Astrocyte (in vitro differentiated cells and primary cell): ENCODE results near the gene RGPD3. TPM values are rescaled to one million over a fixed set of nuclear protein-coding genes. Genes with fewer than 3 reads are reported as not detected.
"Not testable (repeated sequence)": the region's sequence is repeated elsewhere in the genome, so short reads cannot be mapped to it uniquely, and the experiment has no call there.

Source experiments
- DNase-seq: peaks from one replicate; pipeline ENCODE4 v3.0.0-alpha.2; 2010; ENCODE audit warnings: low read depth
- FAIRE-seq: peaks from 2 replicates; lab custom pipeline; 2011; peaks lifted over from hg19 to GRCh38; lab: Jason Lieb, UNC
- H2AFZ ChIP-seq: 2 replicates; pipeline ENCODE4 v1.6.0; 2012; ENCODE audit warnings: low read depth, low read length, inconsistent platforms
- H3K27ac ChIP-seq: 2 replicates; pipeline ENCODE4 v1.5.1; 2011; ENCODE audit warnings: low read depth, low read length, inconsistent platforms
- H3K27me3 ChIP-seq: 2 replicates; pipeline ENCODE4 v1.6.0; 2011; ENCODE audit warnings: low read length, inconsistent platforms; ENCODE audit not compliant: insufficient read depth
- H3K36me3 ChIP-seq: 2 replicates; pipeline ENCODE4 v1.5.1; 2011; ENCODE audit warnings: low read length, inconsistent platforms; ENCODE audit not compliant: insufficient read depth
- H3K4me1 ChIP-seq: 2 replicates; pipeline ENCODE4 v1.5.1; 2011; ENCODE audit warnings: low read length, inconsistent platforms; ENCODE audit not compliant: insufficient read depth
- H3K4me2 ChIP-seq: 2 replicates; pipeline ENCODE4 v1.6.0; 2012; ENCODE audit warnings: low read length, inconsistent platforms
- H3K4me3 ChIP-seq: 2 replicates; pipeline ENCODE4 v1.5.1; 2011; ENCODE audit warnings: low read depth, mild to moderate bottlenecking, low read length, inconsistent platforms; ENCODE audit not compliant: insufficient read depth
- H3K79me2 ChIP-seq: 2 replicates; pipeline ENCODE4 v1.6.0; 2012; ENCODE audit warnings: mild to moderate bottlenecking, low read length, inconsistent platforms; ENCODE audit not compliant: insufficient read depth
- H3K9ac ChIP-seq: 2 replicates; pipeline ENCODE4 v1.6.0; 2012; ENCODE audit warnings: mild to moderate bottlenecking, low read length, inconsistent platforms
- H3K9me3 ChIP-seq: 2 replicates; pipeline ENCODE4 v1.5.1; 2012; ENCODE audit warnings: low read depth, mild to moderate bottlenecking, low read length, inconsistent platforms; ENCODE audit not compliant: insufficient read depth
- H4K20me1 ChIP-seq: 2 replicates; pipeline ENCODE4 v1.6.0; 2012; ENCODE audit warnings: low read length, inconsistent platforms; ENCODE audit not compliant: insufficient read depth
- H3K27ac Mint-ChIP-seq: one replicate; pipeline ENCODE4 v1.8.0; 2021; ENCODE audit warnings: mild to moderate bottlenecking, mixed read lengths; ENCODE audit not compliant: unreplicated experiment
- H3K27me3 Mint-ChIP-seq: one replicate; pipeline ENCODE4 v1.8.0; 2021; ENCODE audit warnings: low read depth, mixed read lengths; ENCODE audit not compliant: unreplicated experiment
- H3K36me3 Mint-ChIP-seq: one replicate; pipeline ENCODE4 v1.8.0; 2021; ENCODE audit warnings: low read depth, mixed read lengths; ENCODE audit not compliant: unreplicated experiment
- H3K4me1 Mint-ChIP-seq: one replicate; pipeline ENCODE4 v1.8.0; 2021; ENCODE audit warnings: low read depth, mixed read lengths; ENCODE audit not compliant: unreplicated experiment
- H3K4me3 Mint-ChIP-seq: one replicate; pipeline ENCODE4 v1.8.0; 2021; ENCODE audit warnings: mild to moderate bottlenecking, moderate library complexity, mixed read lengths; ENCODE audit not compliant: unreplicated experiment
- H3K9me3 Mint-ChIP-seq: one replicate; pipeline ENCODE4 v1.8.0; 2021; ENCODE audit warnings: mild to moderate bottlenecking, mixed read lengths; ENCODE audit not compliant: unreplicated experiment
- EZH2 ChIP-seq: IDR thresholded peaks from 2 replicates; pipeline ENCODE4 v1.6.1; 2012; ENCODE audit warnings: mild to moderate bottlenecking, low read length, inconsistent platforms; ENCODE audit not compliant: insufficient read depth
- total RNA-seq: library from RNA; stranded (reverse); gene quantifications from 2 replicates; pipeline ENCODE4 v1.2.1, GENCODE V29; 2021
- TF ChIP-seq, protein P1 (sequence below): IDR thresholded peaks from 2 replicates; pipeline ENCODE4 v1.5.1; 2011; ENCODE audit warnings: low read depth, mild to moderate bottlenecking, inconsistent platforms, low read length, moderate library complexity; ENCODE audit not compliant: insufficient read depth

Gene RGPD3
- total RNA-seq, 1 donor from 2014 or later, result 0.16 TPM

DNA sequence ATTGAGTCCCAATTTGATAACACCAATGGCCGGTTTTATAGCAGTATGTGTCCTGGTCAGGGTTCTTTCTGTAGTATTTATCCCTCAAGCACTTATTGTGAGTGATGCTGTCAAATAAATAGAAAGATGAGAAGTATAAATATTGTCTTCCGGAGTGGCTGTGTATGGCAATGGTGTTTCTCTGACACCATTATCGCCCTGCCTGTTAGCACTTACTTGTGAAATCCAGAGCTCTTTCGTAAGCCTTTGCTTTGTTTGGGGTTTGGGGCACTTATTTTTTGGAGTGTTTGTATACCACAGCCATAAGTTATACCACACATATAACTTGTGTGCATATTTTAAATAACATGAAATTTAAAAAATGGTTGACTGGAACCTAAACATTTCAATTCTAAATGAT lies 48.2 kb upstream of the RGPD3 start:
- peaks cover 4% of the 10 kb centered on the region for H3K9me3 Mint-ChIP-seq
- Histone ChIP-seq H3K9ac (no peak overlapping the region), H2AFZ (no peak overlapping the region), H3K9me3 (no peaks in the 10 kb centered on the region), H4K20me1 (no peaks in the 10 kb centered on the region), H3K27ac (no peak overlapping the region), H3K4me3 (no peak overlapping the region), H3K79me2 (no peaks in the 10 kb centered on the region), H3K4me1 (no peaks in the 10 kb centered on the region), H3K36me3 (no peaks in the 10 kb centered on the region), H3K27me3 (no peaks in the 10 kb centered on the region), H3K4me2 (no peak overlapping the region)
- H3K27ac Mint-ChIP-seq, result no peak overlapping the region
- no peaks in the 10 kb centered on the region for H3K36me3 Mint-ChIP-seq
- no peak overlapping the region for H3K4me3 Mint-ChIP-seq
- FAIRE-seq, result no peak
- H3K4me1 Mint-ChIP-seq, result no peaks in the 10 kb centered on the region
- peaks cover 5% of the 10 kb centered on the region for H3K27me3 Mint-ChIP-seq
- no peak for DNase-seq
- TF ChIP-seq EZH2, result no peak
- TF ChIP-seq, protein P1, sequence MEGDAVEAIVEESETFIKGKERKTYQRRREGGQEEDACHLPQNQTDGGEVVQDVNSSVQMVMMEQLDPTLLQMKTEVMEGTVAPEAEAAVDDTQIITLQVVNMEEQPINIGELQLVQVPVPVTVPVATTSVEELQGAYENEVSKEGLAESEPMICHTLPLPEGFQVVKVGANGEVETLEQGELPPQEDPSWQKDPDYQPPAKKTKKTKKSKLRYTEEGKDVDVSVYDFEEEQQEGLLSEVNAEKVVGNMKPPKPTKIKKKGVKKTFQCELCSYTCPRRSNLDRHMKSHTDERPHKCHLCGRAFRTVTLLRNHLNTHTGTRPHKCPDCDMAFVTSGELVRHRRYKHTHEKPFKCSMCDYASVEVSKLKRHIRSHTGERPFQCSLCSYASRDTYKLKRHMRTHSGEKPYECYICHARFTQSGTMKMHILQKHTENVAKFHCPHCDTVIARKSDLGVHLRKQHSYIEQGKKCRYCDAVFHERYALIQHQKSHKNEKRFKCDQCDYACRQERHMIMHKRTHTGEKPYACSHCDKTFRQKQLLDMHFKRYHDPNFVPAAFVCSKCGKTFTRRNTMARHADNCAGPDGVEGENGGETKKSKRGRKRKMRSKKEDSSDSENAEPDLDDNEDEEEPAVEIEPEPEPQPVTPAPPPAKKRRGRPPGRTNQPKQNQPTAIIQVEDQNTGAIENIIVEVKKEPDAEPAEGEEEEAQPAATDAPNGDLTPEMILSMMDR, result no peak

DNA sequence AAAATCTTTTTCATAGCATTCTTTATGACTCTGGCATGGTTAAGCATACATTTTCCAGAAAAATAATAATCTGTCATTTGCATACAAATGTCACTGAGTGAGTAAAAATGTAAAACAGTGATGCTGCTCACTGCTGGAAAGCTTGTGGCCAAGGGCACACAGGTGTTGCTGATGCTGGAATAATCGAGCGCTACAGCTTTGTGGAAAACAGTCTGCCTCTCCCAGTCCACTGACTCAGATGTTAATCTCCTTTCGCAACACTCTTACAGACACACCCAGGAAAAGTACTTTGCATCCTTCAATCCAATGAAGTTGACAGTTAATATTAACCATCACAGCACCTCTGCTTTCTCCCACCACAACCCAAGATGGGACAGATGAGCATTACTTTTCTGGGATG lies 46.6 kb upstream of the RGPD3 start:
- H3K9ac ChIP-seq, H3K9me3 ChIP-seq, H3K4me1 ChIP-seq, H3K79me2 ChIP-seq, H3K27ac Mint-ChIP-seq, H3K4me1 Mint-ChIP-seq, H3K36me3 ChIP-seq, H3K9me3 Mint-ChIP-seq, H3K36me3 Mint-ChIP-seq, FAIRE-seq, H3K27ac ChIP-seq, H3K27me3 Mint-ChIP-seq, H2AFZ ChIP-seq, H3K4me2 ChIP-seq, H3K4me3 ChIP-seq, H3K4me3 Mint-ChIP-seq, H4K20me1 ChIP-seq, H3K27me3 ChIP-seq, DNase-seq: not testable (repeated sequence)

DNA sequence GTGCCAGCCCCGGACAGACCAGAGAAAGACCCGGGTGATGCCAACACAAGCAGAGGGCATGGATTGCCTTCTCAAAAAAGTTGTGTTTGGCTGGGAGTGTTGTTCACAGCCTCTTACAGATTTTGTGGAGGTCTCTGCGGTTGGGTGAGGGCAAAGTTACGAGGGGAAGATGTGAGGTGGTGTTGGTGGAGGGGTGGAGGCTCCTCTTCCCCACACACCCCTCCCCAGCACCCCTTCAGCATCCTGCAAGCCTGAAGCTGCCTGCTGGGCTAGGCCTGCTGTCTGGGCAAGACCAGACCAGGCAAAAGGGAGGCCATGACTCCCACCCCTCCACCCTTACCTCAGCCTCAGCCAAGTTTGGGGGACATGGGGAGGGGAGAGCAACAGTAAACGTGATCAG lies 45.2 kb upstream of the RGPD3 start:
- not testable (repeated sequence) for H3K9ac ChIP-seq, H3K9me3 Mint-ChIP-seq, H3K36me3 Mint-ChIP-seq, H3K79me2 ChIP-seq, DNase-seq, H3K4me3 Mint-ChIP-seq, H3K27me3 ChIP-seq, H2AFZ ChIP-seq, H3K27me3 Mint-ChIP-seq, H3K4me2 ChIP-seq, H3K9me3 ChIP-seq, H3K27ac ChIP-seq, H3K4me3 ChIP-seq, H3K4me1 Mint-ChIP-seq, H3K36me3 ChIP-seq, FAIRE-seq, H4K20me1 ChIP-seq, H3K27ac Mint-ChIP-seq, H3K4me1 ChIP-seq

DNA sequence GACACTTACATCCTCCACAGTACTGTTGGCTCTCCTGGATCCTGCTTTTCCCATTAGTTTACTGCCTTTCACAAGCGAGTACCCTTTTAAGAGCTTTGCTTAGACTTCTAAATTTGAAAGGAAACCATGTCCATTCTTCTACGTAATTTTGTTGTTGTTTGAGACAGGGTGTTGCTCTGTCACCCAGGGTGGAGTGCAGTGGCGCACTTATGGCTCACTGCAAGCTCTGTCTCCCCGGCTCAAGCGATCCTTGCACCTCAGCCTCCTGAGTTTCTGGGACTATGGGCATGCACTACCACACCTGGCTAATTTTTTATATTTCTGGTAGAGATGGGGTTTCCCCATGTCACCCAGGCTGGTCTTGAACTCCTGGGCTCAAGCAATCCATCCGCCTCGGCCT lies 43.7 kb upstream of the RGPD3 start:
- FAIRE-seq, H3K27ac ChIP-seq, DNase-seq, H3K36me3 Mint-ChIP-seq, H4K20me1 ChIP-seq, H3K79me2 ChIP-seq, H3K4me1 Mint-ChIP-seq, H3K36me3 ChIP-seq, H3K4me1 ChIP-seq, H3K27me3 ChIP-seq, H3K4me3 Mint-ChIP-seq, H3K4me3 ChIP-seq, H2AFZ ChIP-seq, H3K27me3 Mint-ChIP-seq, H3K9ac ChIP-seq, H3K27ac Mint-ChIP-seq, H3K9me3 ChIP-seq, H3K9me3 Mint-ChIP-seq: not testable (repeated sequence)
- peak overlapping the region; percentile 50 for H3K4me2 ChIP-seq

DNA sequence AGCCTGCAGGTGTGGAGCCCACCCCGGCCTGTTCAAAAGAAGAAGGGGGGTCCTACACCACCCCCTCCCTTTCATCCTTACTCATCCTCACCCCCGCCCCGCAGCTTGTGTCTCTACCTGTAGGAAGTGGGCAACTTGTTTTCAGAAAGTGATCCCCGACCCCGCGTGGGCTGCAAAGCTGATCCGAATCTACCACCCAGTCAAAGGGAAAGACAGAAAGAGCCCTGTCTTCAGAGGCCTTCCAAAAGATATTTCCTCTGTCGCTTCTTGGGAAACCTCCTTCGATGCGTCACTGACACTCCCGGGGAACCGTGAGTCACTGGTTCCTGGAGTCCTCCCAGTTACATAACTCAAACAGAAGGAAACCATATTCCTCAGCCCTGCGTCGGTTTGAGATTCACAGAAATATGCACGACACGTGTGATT lies 43.3 kb upstream of the RGPD3 start:
- not testable (repeated sequence) for H3K4me3 Mint-ChIP-seq, H3K9me3 ChIP-seq, H3K27ac Mint-ChIP-seq, H3K27me3 Mint-ChIP-seq, H3K4me3 ChIP-seq, H2AFZ ChIP-seq, H3K27ac ChIP-seq, H3K4me1 Mint-ChIP-seq, H3K36me3 Mint-ChIP-seq, H3K36me3 ChIP-seq, H3K9ac ChIP-seq, H3K27me3 ChIP-seq, H3K79me2 ChIP-seq, H3K9me3 Mint-ChIP-seq, H3K4me1 ChIP-seq, H4K20me1 ChIP-seq
- DNase-seq (peak; percentile 34), FAIRE-seq (peak; percentile 99)
- peak overlapping the region; percentile 50 for H3K4me2 ChIP-seq
